Measurements from ENCODE around the gene DCX. TPM values are rescaled to one million over a fixed set of nuclear protein-coding genes. Genes with fewer than 3 reads are reported as not detected.

The DCX gene
- total RNA-seq, 1 donor from 2014 or later = 0.26 TPM

- Mint-ChIP-seq H3K27me3 (ENCODE audit: unreplicated experiment) (no peaks in the 10 kb centered on the region), H3K9me3 (ENCODE audit: unreplicated experiment) (no peaks in the 10 kb centered on the region), H3K27ac (ENCODE audit: unreplicated experiment) (no peak overlapping the region), H3K36me3 (ENCODE audit: low read depth, unreplicated experiment) (no peaks in the 10 kb centered on the region), H3K4me1 (ENCODE audit: unreplicated experiment) (peaks cover 4% of the 10 kb centered on the region), H3K4me3 (ENCODE audit: unreplicated experiment) (no peak overlapping the region)
- DNase-seq (ENCODE audit: low spot score) = no peak
- TF ChIP-seq CTCF (IDR thresholded peaks at IDR 0.05; ENCODE audit: unreplicated experiment) = no peak
Measured at GRCh38 chrX:111309083-111309482, 102.9 kb downstream of the DCX start.

GRCh38 chrX:111308039-111308438 is 104.0 kb downstream of the DCX start:
- Mint-ChIP-seq H3K27ac (ENCODE audit: unreplicated experiment) (no peak overlapping the region), H3K27me3 (ENCODE audit: unreplicated experiment) (no peaks in the 10 kb centered on the region), H3K4me1 (ENCODE audit: unreplicated experiment) (peaks cover under 1% of the 10 kb centered on the region), H3K36me3 (ENCODE audit: low read depth, unreplicated experiment) (no peaks in the 10 kb centered on the region), H3K4me3 (ENCODE audit: unreplicated experiment) (no peak overlapping the region), H3K9me3 (ENCODE audit: unreplicated experiment) (no peaks in the 10 kb centered on the region)
- TF ChIP-seq CTCF (IDR thresholded peaks at IDR 0.05; ENCODE audit: unreplicated experiment) = no peak
- no peak for DNase-seq (ENCODE audit: low spot score)

GRCh38 chrX:111302284-111302683 is 109.7 kb downstream of the DCX start:
- Mint-ChIP-seq H3K27ac (ENCODE audit: unreplicated experiment) (no peak overlapping the region), H3K4me3 (ENCODE audit: unreplicated experiment) (no peak overlapping the region), H3K36me3 (ENCODE audit: low read depth, unreplicated experiment) (no peaks in the 10 kb centered on the region), H3K9me3 (ENCODE audit: unreplicated experiment) (no peaks in the 10 kb centered on the region), H3K27me3 (ENCODE audit: unreplicated experiment) (no peaks in the 10 kb centered on the region), H3K4me1 (ENCODE audit: unreplicated experiment) (no peaks in the 10 kb centered on the region)
- DNase-seq (ENCODE audit: low spot score) = no peak
- no peak for TF ChIP-seq CTCF (IDR thresholded peaks at IDR 0.05; ENCODE audit: unreplicated experiment)

- Mint-ChIP-seq H3K36me3 (ENCODE audit: low read depth, unreplicated experiment) (no peaks in the 10 kb centered on the region), H3K4me3 (ENCODE audit: unreplicated experiment) (no peak overlapping the region), H3K9me3 (ENCODE audit: unreplicated experiment) (no peaks in the 10 kb centered on the region), H3K4me1 (ENCODE audit: unreplicated experiment) (no peaks in the 10 kb centered on the region), H3K27ac (ENCODE audit: unreplicated experiment) (no peak overlapping the region), H3K27me3 (ENCODE audit: unreplicated experiment) (no peaks in the 10 kb centered on the region)
- TF ChIP-seq CTCF (IDR thresholded peaks at IDR 0.05; ENCODE audit: unreplicated experiment) = no peak
- DNase-seq (ENCODE audit: low spot score) = no peak
Measured at GRCh38 chrX:111288841-111289240, 123.2 kb downstream of the DCX start.

GRCh38 chrX:111284631-111285293 is 127.2 kb downstream of the DCX start:
- H3K27ac Mint-ChIP-seq (ENCODE audit: unreplicated experiment) = no peak overlapping the region
- no peak for TF ChIP-seq CTCF (IDR thresholded peaks at IDR 0.05; ENCODE audit: unreplicated experiment)
- no peaks in the 10 kb centered on the region for H3K27me3 Mint-ChIP-seq (ENCODE audit: unreplicated experiment)
- no peak overlapping the region for H3K4me3 Mint-ChIP-seq (ENCODE audit: unreplicated experiment)
- no peaks in the 10 kb centered on the region for H3K36me3 Mint-ChIP-seq (ENCODE audit: low read depth, unreplicated experiment)
- H3K9me3 Mint-ChIP-seq (ENCODE audit: unreplicated experiment) = no peaks in the 10 kb centered on the region
- H3K4me1 Mint-ChIP-seq (ENCODE audit: unreplicated experiment) = no peaks in the 10 kb centered on the region
- no peak for DNase-seq (ENCODE audit: low spot score)
